ENCODE results near the gene VSTM2B.

Gene VSTM2B

DNA sequence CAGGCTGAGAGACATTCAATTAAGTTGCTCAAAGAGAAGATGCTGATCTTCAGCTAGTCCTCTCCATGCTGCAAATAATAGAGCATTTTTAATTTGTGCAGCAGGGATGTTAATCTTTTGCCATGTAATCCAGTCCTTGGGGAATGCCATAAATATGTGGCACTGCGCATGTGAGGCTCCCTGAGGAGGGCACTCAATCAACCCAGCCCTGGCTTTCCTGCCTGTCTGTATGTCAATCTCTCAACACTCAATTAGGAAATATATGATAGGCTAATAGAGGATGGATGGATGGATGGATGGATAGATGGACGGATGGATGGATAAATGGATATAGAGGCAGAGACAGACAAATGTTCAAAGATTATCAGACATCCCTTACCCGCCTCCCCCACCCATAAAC lies 48.7 kb downstream of the VSTM2B start:
- no peak for DNase-seq (ENCODE audit: extremely low read depth, low read depth)
- TF ChIP-seq, protein P1, sequence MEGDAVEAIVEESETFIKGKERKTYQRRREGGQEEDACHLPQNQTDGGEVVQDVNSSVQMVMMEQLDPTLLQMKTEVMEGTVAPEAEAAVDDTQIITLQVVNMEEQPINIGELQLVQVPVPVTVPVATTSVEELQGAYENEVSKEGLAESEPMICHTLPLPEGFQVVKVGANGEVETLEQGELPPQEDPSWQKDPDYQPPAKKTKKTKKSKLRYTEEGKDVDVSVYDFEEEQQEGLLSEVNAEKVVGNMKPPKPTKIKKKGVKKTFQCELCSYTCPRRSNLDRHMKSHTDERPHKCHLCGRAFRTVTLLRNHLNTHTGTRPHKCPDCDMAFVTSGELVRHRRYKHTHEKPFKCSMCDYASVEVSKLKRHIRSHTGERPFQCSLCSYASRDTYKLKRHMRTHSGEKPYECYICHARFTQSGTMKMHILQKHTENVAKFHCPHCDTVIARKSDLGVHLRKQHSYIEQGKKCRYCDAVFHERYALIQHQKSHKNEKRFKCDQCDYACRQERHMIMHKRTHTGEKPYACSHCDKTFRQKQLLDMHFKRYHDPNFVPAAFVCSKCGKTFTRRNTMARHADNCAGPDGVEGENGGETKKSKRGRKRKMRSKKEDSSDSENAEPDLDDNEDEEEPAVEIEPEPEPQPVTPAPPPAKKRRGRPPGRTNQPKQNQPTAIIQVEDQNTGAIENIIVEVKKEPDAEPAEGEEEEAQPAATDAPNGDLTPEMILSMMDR (IDR thresholded peaks at IDR 0.05; ENCODE audit: low read depth, low read length): no peak

DNA sequence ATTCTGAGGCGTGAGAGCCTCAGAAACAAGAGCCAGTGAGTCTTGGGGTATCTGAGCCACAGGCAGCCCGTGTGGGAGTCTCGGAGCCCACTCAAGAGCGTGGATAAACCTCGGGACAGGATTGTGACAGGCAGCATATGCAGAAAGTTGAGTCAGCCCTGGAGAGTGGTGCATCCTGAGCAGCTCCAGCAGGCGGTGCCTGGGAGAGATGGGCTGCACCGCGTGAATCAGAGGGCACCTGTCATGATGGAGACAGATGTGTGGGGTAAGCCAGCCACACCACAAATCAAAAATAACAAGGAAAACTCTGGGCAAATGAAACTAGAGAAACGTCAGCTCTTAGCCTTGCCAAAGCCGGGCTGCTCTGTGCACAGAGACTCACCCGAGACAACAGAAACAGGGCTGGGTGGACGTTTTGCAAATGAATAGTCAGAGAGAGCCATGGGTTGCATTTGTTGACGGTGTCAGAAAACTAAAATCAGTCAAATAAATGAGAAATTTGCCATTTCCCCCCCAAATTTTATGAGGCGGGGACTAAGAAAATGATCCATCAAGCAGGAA lies 50.3 kb downstream of the VSTM2B start:
- TF ChIP-seq, protein P1 (IDR thresholded peaks at IDR 0.05; ENCODE audit: low read depth, low read length): no peak
- DNase-seq (ENCODE audit: extremely low read depth, low read depth): no peak

DNA sequence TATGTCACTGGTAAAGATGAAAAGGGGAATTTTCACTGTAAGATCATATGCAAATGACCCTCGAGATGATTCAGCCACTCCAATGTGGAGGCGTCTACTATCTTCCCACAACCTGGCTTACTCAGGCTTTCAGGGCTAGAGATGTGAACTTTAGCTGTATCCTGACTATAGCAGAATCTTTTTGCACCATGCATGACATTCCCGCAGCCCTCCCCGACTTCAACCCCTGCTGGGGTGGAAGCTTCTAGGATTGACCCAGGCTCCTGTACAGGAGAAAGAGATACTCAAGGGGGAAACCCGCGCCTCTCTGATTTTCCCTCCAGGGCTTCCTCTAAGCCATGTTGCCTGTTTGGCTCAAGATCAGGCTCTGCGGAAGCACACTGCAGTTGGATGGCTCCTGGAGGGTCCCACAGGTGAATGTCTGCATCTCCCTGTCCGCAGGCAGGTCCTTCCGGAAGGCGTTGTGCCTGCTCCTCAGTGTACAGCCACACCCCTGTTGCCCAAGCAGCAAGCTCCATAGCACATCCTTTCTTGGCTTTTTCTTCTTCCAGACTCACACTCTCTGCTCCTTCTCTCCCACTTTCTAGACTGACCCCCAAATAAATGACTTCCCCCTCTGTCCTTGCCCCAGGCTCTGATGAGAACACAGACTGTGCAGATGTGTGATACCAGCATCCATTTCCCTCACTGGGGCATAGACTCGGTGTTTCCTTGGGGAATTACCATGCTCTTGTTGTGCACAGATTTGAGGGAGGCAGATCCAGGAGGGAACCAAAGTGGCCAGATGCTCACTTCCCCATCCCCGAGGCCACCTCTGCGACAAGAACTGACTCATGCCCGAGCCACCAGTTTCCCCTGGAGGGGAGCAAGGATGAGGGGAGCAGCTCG lies 51.2 kb downstream of the VSTM2B start:
- TF ChIP-seq, protein P1 (IDR thresholded peaks at IDR 0.05; ENCODE audit: low read depth, low read length): no peak
- no peak for DNase-seq (ENCODE audit: extremely low read depth, low read depth)

- TF ChIP-seq, protein P1 (IDR thresholded peaks at IDR 0.05; ENCODE audit: low read depth, low read length): no peak
- no peak for DNase-seq (ENCODE audit: extremely low read depth, low read depth)
These were observed 51.8 kb downstream of the VSTM2B start for GRCh38 chr19:29577649-29577963.

- no peak for DNase-seq (ENCODE audit: extremely low read depth, low read depth)
- TF ChIP-seq, protein P1 (IDR thresholded peaks at IDR 0.05; ENCODE audit: low read depth, low read length): no peak
These were observed 52.6 kb downstream of the VSTM2B start for GRCh38 chr19:29578349-29578748.

GRCh38 chr19:29579308-29579910 lies 53.6 kb downstream of the VSTM2B start:
- TF ChIP-seq, protein P1 (IDR thresholded peaks at IDR 0.05; ENCODE audit: low read depth, low read length): no peak
- no peak for DNase-seq (ENCODE audit: extremely low read depth, low read depth)

DNA sequence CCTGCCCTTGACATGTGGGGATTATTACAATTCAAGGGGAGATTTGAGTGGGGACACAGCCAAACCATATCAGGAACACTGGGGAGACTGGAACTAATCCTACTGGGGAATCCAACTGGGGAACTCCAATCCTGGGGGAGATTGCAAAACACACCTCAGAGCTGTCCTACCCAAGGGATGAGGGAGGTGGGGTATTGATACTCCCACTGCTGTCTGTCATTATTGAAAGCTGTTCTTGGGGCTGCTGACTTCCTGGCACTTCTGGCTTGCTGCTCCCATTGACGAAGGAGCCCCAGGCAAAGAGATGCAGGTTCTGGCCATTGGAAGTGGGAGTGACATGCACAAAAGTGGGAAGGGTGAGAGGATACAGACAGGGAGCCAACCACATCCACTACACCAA lies 55.6 kb downstream of the VSTM2B start:
- DNase-seq (ENCODE audit: extremely low read depth, low read depth): no peak
- TF ChIP-seq, protein P1 (IDR thresholded peaks at IDR 0.05; ENCODE audit: low read depth, low read length): no peak

All from AG09319 (cell line).